Gastrocnemius medialis (tissue), 4 donors: ENCODE measurements around the gene EFR3B.

ENCODE experiments used
- CTCF ChIP-seq, 5 experiments: fragments of 450-650 bp in 3 of 5; fragments of 200-600 bp in 2 of 5; sonication (generic) in 2 of 5; IDR thresholded peaks in 4 of 5; conservative IDR thresholded peaks in 1 of 5; 1 replicate in 4 of 5; 2 replicates in 1 of 5; pipeline ENCODE4 v1.5.1; 2016 to 2019; ENCODE audit warnings: antibody characterized with exemption in 5 of 5, mild to moderate bottlenecking in 3 of 5, moderate library complexity in 3 of 5
- POLR2A ChIP-seq, 2 donors: fragments of 450-650 bp; IDR thresholded peaks; one replicate each; pipeline ENCODE4 v1.6.1; 2017; ENCODE audit warnings: antibody characterized with exemption in 2 of 2, mild to moderate bottlenecking in 2 of 2, moderate library complexity in 2 of 2

- TF ChIP-seq CTCF (IDR thresholded peaks at IDR 0.05 in 4 of 5, conservative IDR thresholded peaks at IDR 0.05 in 1 of 5) = no peak
- TF ChIP-seq POLR2A (IDR thresholded peaks at IDR 0.05) = no peak
Measured at GRCh38 chr2:25025229-25026007, 16.5 kb upstream of the EFR3B start.
